Prostate gland (tissue), 2 donors: Measurements from ENCODE around the gene SNRNP48.

Experiments
- POLR2A ChIP-seq: fragments of 450-650 bp; IDR thresholded peaks from one replicate; pipeline ENCODE4 v1.6.1; 2016; ENCODE audit warnings: antibody characterized with exemption, mild to moderate bottlenecking
- POLR2AphosphoS5 ChIP-seq: sonication (generic); formaldehyde crosslinking; IDR thresholded peaks from one replicate; pipeline ENCODE4 v1.6.1; 2017; ENCODE audit warnings: antibody characterized with exemption
- TF ChIP-seq, protein P1 (sequence below), 4 experiments: fragments of 200-600 bp in 2 of 4; fragments of 450-650 bp in 2 of 4; sonication (generic) in 2 of 4; IDR thresholded peaks; 1 replicate in 3 of 4; 2 replicates in 1 of 4; pipeline ENCODE4 v1.5.1; 2016 to 2019; ENCODE audit warnings: antibody characterized with exemption in 4 of 4, mild to moderate bottlenecking in 2 of 4, moderate library complexity in 2 of 4

GRCh38 chr6:7621761-7622160, 31.8 kb downstream of the SNRNP48 start:
- TF ChIP-seq, protein P1, sequence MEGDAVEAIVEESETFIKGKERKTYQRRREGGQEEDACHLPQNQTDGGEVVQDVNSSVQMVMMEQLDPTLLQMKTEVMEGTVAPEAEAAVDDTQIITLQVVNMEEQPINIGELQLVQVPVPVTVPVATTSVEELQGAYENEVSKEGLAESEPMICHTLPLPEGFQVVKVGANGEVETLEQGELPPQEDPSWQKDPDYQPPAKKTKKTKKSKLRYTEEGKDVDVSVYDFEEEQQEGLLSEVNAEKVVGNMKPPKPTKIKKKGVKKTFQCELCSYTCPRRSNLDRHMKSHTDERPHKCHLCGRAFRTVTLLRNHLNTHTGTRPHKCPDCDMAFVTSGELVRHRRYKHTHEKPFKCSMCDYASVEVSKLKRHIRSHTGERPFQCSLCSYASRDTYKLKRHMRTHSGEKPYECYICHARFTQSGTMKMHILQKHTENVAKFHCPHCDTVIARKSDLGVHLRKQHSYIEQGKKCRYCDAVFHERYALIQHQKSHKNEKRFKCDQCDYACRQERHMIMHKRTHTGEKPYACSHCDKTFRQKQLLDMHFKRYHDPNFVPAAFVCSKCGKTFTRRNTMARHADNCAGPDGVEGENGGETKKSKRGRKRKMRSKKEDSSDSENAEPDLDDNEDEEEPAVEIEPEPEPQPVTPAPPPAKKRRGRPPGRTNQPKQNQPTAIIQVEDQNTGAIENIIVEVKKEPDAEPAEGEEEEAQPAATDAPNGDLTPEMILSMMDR (IDR thresholded peaks at IDR 0.05): no peak
- TF ChIP-seq POLR2A (no peak), POLR2AphosphoS5 (no peak)
